ENCODE data around the gene GGTLC1. TPM values are rescaled to one million over a fixed set of nuclear protein-coding genes. Genes with fewer than 3 reads are reported as not detected.

GGTLC1 gene
- total RNA-seq, 1 experiment from 2014 or later, result not detected

- no peak overlapping the region for H3K56ac ChIP-seq (ENCODE audit: insufficient read length, low read depth, low read length)
- H2BK20ac ChIP-seq (ENCODE audit: low read depth, low read length, poor library complexity, severe bottlenecking), result no peak overlapping the region
- Mint-ChIP-seq H3K36me3 (ENCODE audit: insufficient read depth in 1 of 3, low read depth in 3 of 3) (peaks cover 17 to 33% (median 19%) of the 10 kb centered on the region in 3 experiments), H3K4me3 (no peak overlapping the region), H3K27me3 (ENCODE audit: low read depth) (no peaks in the 10 kb centered on the region; the same call in 1 of the 2 replicates), H3K4me1 (peaks cover 8 to 9% of the 10 kb centered on the region in 2 experiments), H3K27ac (no peak overlapping the region), H3K9me3 (peaks cover 36 to 46% of the 10 kb centered on the region in 2 experiments)
- no peaks in the 10 kb centered on the region for H3K79me2 ChIP-seq (ENCODE audit: insufficient read depth, low read length)
- no peak overlapping the region for H2BK12ac ChIP-seq (ENCODE audit: insufficient read length, low read depth, low read length)
- no peak overlapping the region for H2AFZ ChIP-seq (ENCODE audit: low read length)
- H4K20me1 ChIP-seq (ENCODE audit: control insufficient read depth, insufficient read depth, insufficient read length), result no peaks in the 10 kb centered on the region
- H3K23me2 ChIP-seq (ENCODE audit: insufficient read length, low read depth, low read length, poor library complexity, severe bottlenecking), result no peaks in the 10 kb centered on the region
- no peak overlapping the region for H4K8ac ChIP-seq (replicated peaks; ENCODE audit: insufficient read length, low read depth, low read length)
- no peak overlapping the region for H2BK120ac ChIP-seq (ENCODE audit: low read depth, low read length, poor library complexity, severe bottlenecking)
- no peak overlapping the region for H3T11ph ChIP-seq (ENCODE audit: low read length)
- H3K27me3 ChIP-seq (ENCODE audit: insufficient read depth, low read length), result no peaks in the 10 kb centered on the region
- H3K4me1 ChIP-seq (ENCODE audit: insufficient read depth, low read length), result peaks cover 2% of the 10 kb centered on the region; the same call in 1 of the 2 replicates
- no peak overlapping the region for H3K4me2 ChIP-seq (ENCODE audit: insufficient read depth, insufficient read length, low read length)
- no peak overlapping the region for H3K23ac ChIP-seq (ENCODE audit: insufficient read length, low read depth, low read length)
- no CpG with 5 or more reads among the region's 8 CpGs for WGBS (ENCODE audit: extremely low coverage, insufficient read length, low lambda C conversion rate)
- H2AK5ac ChIP-seq (ENCODE audit: insufficient read length, low read length), result no peak overlapping the region
- no peaks in the 10 kb centered on the region for H3K79me1 ChIP-seq (ENCODE audit: insufficient read depth, low read depth, low read length, poor library complexity, severe bottlenecking)
- H2BK5ac ChIP-seq (ENCODE audit: insufficient read length, low read length), result no peak overlapping the region
- no peak overlapping the region for H3K4ac ChIP-seq (ENCODE audit: low read depth, low read length)
- DNase-seq, result no peak
- H3K27ac ChIP-seq (ENCODE audit: insufficient read length, low read depth, low read length), result no peak overlapping the region
- no peak overlapping the region for H4K91ac ChIP-seq (ENCODE audit: insufficient read length, low read depth, low read length)
- TF ChIP-seq CTCF (conservative IDR thresholded peaks at IDR 0.05), result no peak
- H3K9me3 ChIP-seq (ENCODE audit: control insufficient read depth, low read depth, low read length), result peaks cover 5% of the 10 kb centered on the region
- H3K18ac ChIP-seq (ENCODE audit: insufficient read length, low read depth, low read length), result no peak overlapping the region
- no peak overlapping the region for H3K9ac ChIP-seq (ENCODE audit: extremely low read depth, insufficient read length, low read length)
- H3K14ac ChIP-seq (ENCODE audit: insufficient read depth, low read length), result no peak overlapping the region
- no peak overlapping the region for H4K5ac ChIP-seq (ENCODE audit: insufficient read length, low read depth, low read length)
- no peak overlapping the region for H2BK15ac ChIP-seq (ENCODE audit: low read depth, low read length)
Observed at GRCh38 chr20:23966927-23967615, 21.5 kb downstream of the GGTLC1 start.
